CD8-positive, alpha-beta memory T cell (primary cell): ENCODE results near the gene FILIP1. TPM values are rescaled to one million over a fixed set of nuclear protein-coding genes. Genes with fewer than 3 reads are reported as not detected.

Source experiments
- CTCF ChIA-PET: fragments of 350-600 bp; sonication (Branson Sonifier 250); formaldehyde crosslinking; loops from one replicate; lab custom pipeline; 2021; ENCODE audit warnings: antibody characterized with exemption; lab: Charles Lee
- POLR2A ChIA-PET: fragments of 350-600 bp; sonication (Branson Sonifier 250); formaldehyde crosslinking; loops from one replicate; lab custom pipeline; 2021; ENCODE audit warnings: antibody characterized with exemption; lab: Charles Lee
- DNase-seq, 5 donors: peaks; one replicate each; pipeline versions ENCODE4 v3.0.0 to v3.0.0-alpha.2; 2020 to 2022; ENCODE audit warnings: mixed read lengths in 1 of 5
- H3K27ac ChIP-seq: one replicate; pipeline ENCODE4 v1.7.0; 2013; ENCODE audit warnings: low read depth, mild to moderate bottlenecking, low read length, moderate library complexity
- H3K27me3 ChIP-seq: 2 replicates; pipeline ENCODE4 v1.7.0; 2013; ENCODE audit warnings: low read length, mild to moderate bottlenecking; ENCODE audit not compliant: insufficient read depth, poor library complexity, severe bottlenecking
- H3K36me3 ChIP-seq: 2 replicates; pipeline ENCODE4 v1.7.0; 2013; ENCODE audit warnings: mild to moderate bottlenecking, low read length, moderate library complexity; ENCODE audit not compliant: insufficient read depth
- H3K4me1 ChIP-seq: 2 replicates; pipeline ENCODE4 v1.7.0; 2013; ENCODE audit warnings: mild to moderate bottlenecking, low read length, moderate library complexity; ENCODE audit not compliant: insufficient read depth
- H3K4me3 ChIP-seq: 2 replicates; pipeline ENCODE4 v1.7.0; 2013; ENCODE audit warnings: mild to moderate bottlenecking, low read length
- H3K9me3 ChIP-seq: 2 replicates; pipeline ENCODE4 v1.7.0; 2013; ENCODE audit warnings: mild to moderate bottlenecking, low read length
- H3K27ac Mint-ChIP-seq, 8 donors: one replicate each; pipeline ENCODE4 v1.8.0; 2020 to 2021; ENCODE audit warnings: mixed read lengths in 8 of 8, mild to moderate bottlenecking in 6 of 8, inconsistent platforms in 3 of 8, moderate library complexity in 3 of 8
- H3K27me3 Mint-ChIP-seq, 2 donors: one replicate each; pipeline ENCODE4 v1.8.0; 2020 to 2021; ENCODE audit warnings: mixed read lengths in 2 of 2, mild to moderate bottlenecking in 1 of 2, moderate library complexity in 1 of 2
- H3K36me3 Mint-ChIP-seq, 3 donors: one replicate each; pipeline ENCODE4 v1.8.0; 2020 to 2021; ENCODE audit warnings: mixed read lengths in 3 of 3, inconsistent platforms in 1 of 3, mild to moderate bottlenecking in 1 of 3
- H3K4me1 Mint-ChIP-seq, 3 donors: one replicate each; pipeline ENCODE4 v1.8.0; 2020 to 2021; ENCODE audit warnings: mixed read lengths in 3 of 3, inconsistent platforms in 1 of 3, mild to moderate bottlenecking in 1 of 3
- H3K4me3 Mint-ChIP-seq, 7 donors: one replicate each; pipeline ENCODE4 v1.8.0; 2020 to 2021; ENCODE audit warnings: mixed read lengths in 7 of 7, mild to moderate bottlenecking in 6 of 7, moderate library complexity in 4 of 7, inconsistent platforms in 2 of 7
- H3K9me3 Mint-ChIP-seq, 5 donors: one replicate each; pipeline ENCODE4 v1.8.0; 2020 to 2022; ENCODE audit warnings: mixed read lengths in 5 of 5, mild to moderate bottlenecking in 3 of 5, moderate library complexity in 2 of 5, inconsistent platforms in 1 of 5
- polyA plus RNA-seq: library from polyadenylated mRNA; unstranded; fragments of 300-500 nt; fragmentation: Illumina TruSeq; gene quantifications from one replicate; pipeline ENCODE4 v1.2.3, GENCODE V29; 2021
- total RNA-seq, 2 experiments: library from RNA; stranded (reverse); gene quantifications; one replicate each; pipeline ENCODE4 v1.2.3, GENCODE V29; 2021

FILIP1 gene
- total and polyA plus RNA-seq, 3 experiments from 2014 or later: not detected

DNA sequence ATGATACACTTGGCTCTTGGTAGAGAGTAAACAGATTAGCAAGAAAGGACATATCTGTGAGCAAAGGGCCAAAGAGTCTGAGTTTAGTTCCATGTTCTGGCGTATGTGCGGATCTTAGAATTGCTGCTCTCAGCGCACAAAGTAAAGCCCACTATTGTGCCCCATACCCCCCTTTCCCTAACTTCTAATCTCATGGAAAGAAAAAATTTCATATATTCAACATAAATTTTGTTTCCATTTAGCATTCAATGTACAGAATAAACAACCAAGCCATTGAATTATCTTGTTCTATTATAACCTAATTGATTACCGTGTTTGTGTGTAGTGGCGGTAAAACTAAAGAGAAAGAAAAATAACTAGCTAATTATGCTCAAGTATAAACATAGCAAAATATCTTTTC lies 30.5 kb downstream of the FILIP1 start:
- POLR2A ChIA-PET: no interaction called here
- H3K36me3 ChIP-seq: no peaks in the 10 kb centered on the region
- H3K27ac ChIP-seq: no peak overlapping the region
- Mint-ChIP-seq H3K9me3 (peaks cover 0 to 10% (median 3%) of the 10 kb centered on the region in 5 donors), H3K36me3 (peaks cover 0 to 3% (median 0%) of the 10 kb centered on the region in 3 donors), H3K4me1 (no peaks in the 10 kb centered on the region), H3K27me3 (peaks cover 8 to 10% of the 10 kb centered on the region in 2 donors), H3K4me3 (no peak overlapping the region), H3K27ac (no peak overlapping the region)
- H3K4me1 ChIP-seq: no peaks in the 10 kb centered on the region
- H3K27me3 ChIP-seq: no peaks in the 10 kb centered on the region
- DNase-seq: no peak
- no peak overlapping the region for H3K4me3 ChIP-seq
- CTCF ChIA-PET: interaction anchor here (0.9 kb wide), 1 partner anchor 16 kb away, joined by 3 read pairs; no protein-coding TSS in a partner anchor
- no peaks in the 10 kb centered on the region for H3K9me3 ChIP-seq

DNA sequence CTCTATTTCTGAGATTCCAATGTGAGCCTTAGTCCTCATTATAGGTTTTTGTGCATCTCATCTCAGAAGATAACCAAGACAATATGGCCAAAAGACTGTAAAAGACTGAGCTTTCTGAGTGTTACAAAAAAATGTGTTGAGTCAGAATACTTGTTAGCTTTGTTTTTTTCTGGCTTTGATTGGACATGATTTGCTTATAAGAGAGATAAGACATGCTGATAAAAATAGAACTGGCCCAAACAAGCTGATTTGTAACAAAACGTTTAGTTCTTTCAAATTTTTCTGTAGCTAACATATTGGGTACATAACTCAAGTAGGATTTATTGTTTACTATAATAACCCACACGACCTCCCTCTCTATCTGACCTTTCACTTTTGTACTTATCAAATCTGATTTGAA lies 32.9 kb downstream of the FILIP1 start:
- no peak overlapping the region for H3K4me3 Mint-ChIP-seq
- CTCF ChIA-PET: interaction anchor here (1.0 kb wide), 1 partner anchor 17 kb away, joined by 3 read pairs; no protein-coding TSS in a partner anchor

DNA sequence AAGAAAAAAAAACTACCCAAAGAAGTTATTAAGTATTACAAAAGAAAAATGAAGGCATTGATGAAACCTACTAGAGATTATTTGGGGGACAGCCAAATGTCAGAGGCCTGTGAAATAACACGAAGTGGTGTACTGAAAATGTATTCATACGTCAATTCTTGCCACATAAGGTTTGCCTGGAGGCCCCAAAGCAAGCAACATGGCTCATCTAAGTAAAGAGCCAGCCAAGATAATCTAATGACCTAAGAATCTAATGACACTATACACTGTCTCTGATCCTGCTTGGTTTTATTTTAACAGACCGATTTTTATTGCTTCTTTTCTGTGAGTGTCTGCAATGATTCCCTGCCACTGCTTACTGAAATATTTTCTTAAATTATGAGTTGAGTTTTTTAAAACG lies 34.7 kb downstream of the FILIP1 start:
- DNase-seq: no peak
- Histone ChIP-seq H3K27me3 (no peaks in the 10 kb centered on the region), H3K9me3 (no peaks in the 10 kb centered on the region), H3K4me3 (no peak overlapping the region), H3K27ac (no peak overlapping the region), H3K36me3 (no peaks in the 10 kb centered on the region), H3K4me1 (no peaks in the 10 kb centered on the region)
- no peaks in the 10 kb centered on the region for H3K4me1 Mint-ChIP-seq
- no peak overlapping the region for H3K4me3 Mint-ChIP-seq
- H3K36me3 Mint-ChIP-seq: no peaks in the 10 kb centered on the region
- ChIA-PET POLR2A (no interaction called here), CTCF (no interaction called here)
- H3K27me3 Mint-ChIP-seq: peaks cover 0 to under 1% of the 10 kb centered on the region in 2 donors
- no peaks in the 10 kb centered on the region for H3K9me3 Mint-ChIP-seq
- H3K27ac Mint-ChIP-seq: no peak overlapping the region

More for the DNA sequence above, 32.9 kb downstream of the FILIP1 start:
- H3K27ac Mint-ChIP-seq: no peak overlapping the region
- Histone ChIP-seq H3K27ac (no peak overlapping the region), H3K4me3 (no peak overlapping the region), H3K4me1 (no peaks in the 10 kb centered on the region), H3K36me3 (no peaks in the 10 kb centered on the region), H3K9me3 (no peaks in the 10 kb centered on the region), H3K27me3 (no peaks in the 10 kb centered on the region)
- no peaks in the 10 kb centered on the region for H3K27me3 Mint-ChIP-seq
- no peak for DNase-seq
- H3K36me3 Mint-ChIP-seq: no peaks in the 10 kb centered on the region
- no peaks in the 10 kb centered on the region for H3K9me3 Mint-ChIP-seq
- POLR2A ChIA-PET: no interaction called here
- no peaks in the 10 kb centered on the region for H3K4me1 Mint-ChIP-seq

DNA sequence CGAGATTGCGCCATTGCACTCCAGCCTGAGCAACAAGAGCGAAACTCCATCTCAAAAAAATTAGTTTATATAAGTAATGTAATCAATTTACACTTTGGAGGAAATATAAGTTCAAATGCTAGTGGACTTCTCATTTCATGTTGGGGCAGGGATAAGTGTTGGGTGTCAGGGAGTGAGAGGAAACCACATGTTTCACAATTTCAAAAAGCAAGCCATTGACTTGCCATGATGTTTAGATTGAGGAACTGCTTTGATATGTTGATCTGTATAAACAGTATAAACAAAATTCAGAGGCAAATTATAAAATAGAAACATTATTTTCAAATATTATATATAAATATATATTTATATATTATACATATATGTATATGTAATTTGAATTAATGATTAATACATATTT lies 42.7 kb downstream of the FILIP1 start:
- ChIA-PET CTCF (no interaction called here), POLR2A (no interaction called here)
- H3K4me3 ChIP-seq: no peak overlapping the region
- no peak overlapping the region for H3K27ac ChIP-seq
- H3K4me1 ChIP-seq: no peaks in the 10 kb centered on the region
- no peaks in the 10 kb centered on the region for H3K27me3 ChIP-seq
- no peak for DNase-seq
- Mint-ChIP-seq H3K27me3 (peaks cover 10 to 22% of the 10 kb centered on the region in 2 donors), H3K9me3 (no peaks in the 10 kb centered on the region), H3K4me3 (no peak overlapping the region), H3K4me1 (no peaks in the 10 kb centered on the region), H3K36me3 (no peaks in the 10 kb centered on the region), H3K27ac (no peak overlapping the region)
- no peaks in the 10 kb centered on the region for H3K36me3 ChIP-seq
- no peaks in the 10 kb centered on the region for H3K9me3 ChIP-seq

DNA sequence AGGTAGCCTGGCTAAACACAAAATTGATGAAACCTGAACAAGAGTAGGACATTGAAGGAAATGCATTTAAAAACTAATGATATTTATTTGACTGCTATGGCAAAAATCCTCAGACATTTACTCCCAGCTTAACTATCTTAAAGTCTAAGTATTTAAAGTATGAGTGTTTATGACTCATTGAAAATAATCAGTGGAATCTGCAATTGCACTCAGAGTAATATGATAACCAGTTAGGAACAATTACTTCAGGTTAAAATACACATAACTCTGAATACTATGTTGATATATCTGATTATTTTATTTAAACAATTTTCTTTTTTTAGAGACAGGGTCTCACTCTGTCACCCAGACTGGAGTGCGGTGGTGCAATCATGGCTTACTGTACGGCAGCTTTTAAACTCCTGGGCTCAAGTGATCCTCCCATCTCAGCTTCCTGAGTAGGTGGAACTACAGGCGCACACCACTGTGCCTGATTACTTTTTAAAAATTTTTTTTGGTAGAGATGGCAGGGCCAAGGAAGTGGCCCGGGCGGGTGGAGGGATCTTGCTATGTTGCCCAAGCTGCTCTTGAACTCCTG lies 43.9 kb downstream of the FILIP1 start:
- Histone ChIP-seq H3K27ac (no peak overlapping the region), H3K27me3 (no peaks in the 10 kb centered on the region), H3K9me3 (no peaks in the 10 kb centered on the region), H3K4me3 (no peak overlapping the region), H3K4me1 (no peaks in the 10 kb centered on the region), H3K36me3 (no peaks in the 10 kb centered on the region)
- Mint-ChIP-seq H3K36me3 (no peaks in the 10 kb centered on the region), H3K4me3 (no peak overlapping the region), H3K27ac (no peak overlapping the region), H3K4me1 (no peaks in the 10 kb centered on the region), H3K9me3 (no peaks in the 10 kb centered on the region), H3K27me3 (peaks cover 14 to 28% of the 10 kb centered on the region in 2 donors)
- POLR2A ChIA-PET: no interaction called here
- DNase-seq: no peak
- CTCF ChIA-PET: no interaction called here

DNA sequence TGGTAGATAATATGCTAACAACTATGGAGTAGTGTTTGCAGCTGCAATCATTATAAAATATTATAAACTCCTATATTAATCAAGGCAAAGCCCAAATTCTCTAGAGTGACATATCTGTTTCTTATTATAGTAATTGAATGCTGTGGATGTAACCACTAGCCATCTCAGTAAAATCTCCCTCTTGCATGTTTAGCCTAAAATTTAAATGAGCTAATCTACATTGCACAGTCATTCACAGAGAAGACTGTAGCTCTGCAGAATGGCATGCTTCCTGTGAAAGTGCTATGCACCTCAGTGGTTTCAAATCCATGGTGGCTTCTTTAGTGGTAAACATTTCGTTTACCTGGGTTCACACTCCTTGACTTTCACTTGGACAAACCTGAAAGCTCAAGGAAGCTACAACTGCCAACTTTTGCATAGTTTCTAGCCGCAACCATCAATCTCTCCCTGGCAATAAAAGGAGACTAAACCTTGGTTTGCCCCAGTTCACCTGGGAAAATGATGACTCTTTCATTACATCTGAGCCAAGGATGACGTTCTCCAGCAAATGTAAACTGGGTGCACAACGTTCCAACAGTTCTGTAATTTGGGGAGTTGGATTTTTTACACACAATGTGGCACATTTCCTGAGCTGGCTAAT lies 47.2 kb downstream of the FILIP1 start:
- Histone ChIP-seq H3K4me3 (no peak overlapping the region), H3K4me1 (no peaks in the 10 kb centered on the region), H3K27ac (no peak overlapping the region), H3K9me3 (no peaks in the 10 kb centered on the region), H3K36me3 (no peaks in the 10 kb centered on the region), H3K27me3 (no peaks in the 10 kb centered on the region)
- no peak overlapping the region for H3K27ac Mint-ChIP-seq
- no peaks in the 10 kb centered on the region for H3K4me1 Mint-ChIP-seq
- ChIA-PET POLR2A (no interaction called here), CTCF (interaction anchor here (1.1 kb wide), 1 partner anchor 17 kb away, joined by 3 read pairs; no protein-coding TSS in a partner anchor)
- H3K36me3 Mint-ChIP-seq: no peaks in the 10 kb centered on the region
- no peak for DNase-seq
- peaks cover 12 to 24% of the 10 kb centered on the region in 2 donors for H3K27me3 Mint-ChIP-seq
- H3K4me3 Mint-ChIP-seq: no peak overlapping the region
- H3K9me3 Mint-ChIP-seq: peaks cover 0 to 4% (median 0%) of the 10 kb centered on the region in 5 donors

DNA sequence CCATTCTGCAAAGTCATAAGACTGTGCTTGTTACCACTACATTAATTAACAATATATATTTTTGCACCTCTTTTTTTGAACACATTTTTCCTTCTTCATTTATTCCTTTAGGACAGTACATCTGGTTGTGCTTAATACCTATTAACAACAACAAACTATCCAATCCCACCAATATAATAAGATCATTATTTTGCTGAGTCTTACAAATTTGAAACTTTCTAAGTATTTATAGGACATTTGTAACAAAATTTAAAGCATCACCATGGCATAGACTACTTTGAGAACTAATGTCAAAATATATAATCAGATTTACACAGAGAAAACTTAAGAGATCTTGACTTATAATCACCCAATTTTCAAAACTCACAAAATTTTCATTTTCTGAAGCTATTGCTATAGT lies 47.9 kb downstream of the FILIP1 start:
- CTCF ChIA-PET: no interaction called here
- Histone ChIP-seq H3K4me1 (no peaks in the 10 kb centered on the region), H3K4me3 (no peak overlapping the region), H3K27me3 (no peaks in the 10 kb centered on the region), H3K27ac (no peak overlapping the region), H3K36me3 (no peaks in the 10 kb centered on the region), H3K9me3 (no peaks in the 10 kb centered on the region)
- peaks cover 0 to 4% (median 0%) of the 10 kb centered on the region in 5 donors for H3K9me3 Mint-ChIP-seq
- POLR2A ChIA-PET: no interaction called here
- H3K4me3 Mint-ChIP-seq: no peak overlapping the region
- H3K27ac Mint-ChIP-seq: no peak overlapping the region
- H3K36me3 Mint-ChIP-seq: no peaks in the 10 kb centered on the region
- no peak for DNase-seq
- H3K27me3 Mint-ChIP-seq: peaks cover 12 to 24% of the 10 kb centered on the region in 2 donors
- H3K4me1 Mint-ChIP-seq: no peaks in the 10 kb centered on the region

DNA sequence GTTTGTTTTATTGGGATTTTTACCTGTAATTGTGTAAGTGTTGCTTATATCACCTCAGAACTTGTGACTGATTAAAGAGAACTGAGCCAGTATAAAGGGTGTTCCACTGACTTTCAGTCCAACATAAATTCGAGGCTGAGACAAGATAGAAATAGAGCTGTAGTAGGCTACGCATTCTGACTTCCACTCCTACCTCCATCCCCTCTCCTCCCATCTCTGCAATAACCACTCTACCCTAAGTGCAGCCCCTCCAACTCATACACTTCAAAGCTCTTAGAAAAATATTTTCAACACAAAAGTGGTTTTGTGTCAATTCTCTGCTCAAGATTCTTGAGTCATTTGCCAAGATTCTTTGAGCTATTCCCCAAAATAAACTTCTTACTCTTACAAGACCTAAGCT lies 48.7 kb downstream of the FILIP1 start:
- H3K4me1 Mint-ChIP-seq: no peaks in the 10 kb centered on the region
- Histone ChIP-seq H3K36me3 (no peaks in the 10 kb centered on the region), H3K9me3 (no peaks in the 10 kb centered on the region), H3K4me3 (no peak overlapping the region), H3K27ac (no peak overlapping the region), H3K27me3 (no peaks in the 10 kb centered on the region), H3K4me1 (no peaks in the 10 kb centered on the region)
- H3K36me3 Mint-ChIP-seq: no peaks in the 10 kb centered on the region
- no peak overlapping the region for H3K4me3 Mint-ChIP-seq
- H3K27me3 Mint-ChIP-seq: peaks cover 12 to 24% of the 10 kb centered on the region in 2 donors
- peaks cover 0 to 4% (median 0%) of the 10 kb centered on the region in 5 donors for H3K9me3 Mint-ChIP-seq
- ChIA-PET CTCF (no interaction called here), POLR2A (no interaction called here)
- no peak for DNase-seq
- no peak overlapping the region for H3K27ac Mint-ChIP-seq
